ENCODE data around the gene CPLANE2. TPM values are rescaled to one million over a fixed set of nuclear protein-coding genes. Genes with fewer than 3 reads are reported as not detected.

Gene CPLANE2
- total RNA-seq, 3 donors from 2014 or later (not counting 1 experiment from before 2014, with no cell fraction given), result 7.6 to 10.8 (median 8.3) TPM

DNA sequence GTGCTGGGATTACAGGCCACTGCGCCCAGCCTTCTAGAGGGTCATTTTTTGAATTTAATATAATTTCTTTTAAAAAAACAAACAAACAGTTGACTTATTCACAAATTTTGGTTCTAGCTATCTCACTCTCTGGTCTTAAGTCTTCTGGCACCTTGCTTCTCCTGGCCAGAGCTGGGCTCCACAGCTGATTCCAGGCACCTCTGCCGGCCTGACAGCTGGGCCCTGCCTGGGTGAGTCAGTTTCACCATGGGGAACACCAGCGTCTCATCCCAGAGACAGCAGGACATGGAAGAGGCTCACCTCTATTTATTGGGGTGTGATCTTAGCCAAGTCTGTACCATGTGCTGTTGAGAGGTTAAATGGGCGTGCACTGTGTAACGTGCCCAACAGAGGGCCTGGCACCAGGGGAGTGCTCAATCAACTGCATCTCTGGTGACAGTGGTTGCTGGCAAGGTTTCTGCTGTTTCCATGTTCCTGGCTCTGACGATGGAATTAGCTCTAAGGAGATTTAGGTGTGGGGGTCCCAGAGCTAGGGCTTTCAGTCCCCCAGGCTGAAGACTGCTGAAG is 956 bp downstream of the CPLANE2 start:
- TF ChIP-seq CTCF (IDR thresholded peaks at IDR 0.05), result no peak
- H3K27me3 Mint-ChIP-seq (ENCODE audit: low read depth in 2 of 2), result no peaks in the 10 kb centered on the region

GRCh38 chr1:16235347-16235746 is 1.6 kb downstream of the CPLANE2 start:
- Mint-ChIP-seq H3K4me3 (peak overlapping the region; percentile 63), H3K9me3 (no peaks in the 10 kb centered on the region), H3K27ac (peak overlapping the region in 1 of 2 donors; percentile 29), H3K4me1 (peaks cover 15 to 28% of the 10 kb centered on the region in 2 donors), H3K36me3 (no peaks in the 10 kb centered on the region), H3K27me3 (ENCODE audit: low read depth in 2 of 2) (no peaks in the 10 kb centered on the region)
- Histone ChIP-seq H3K4me1 (ENCODE audit: control insufficient read depth, insufficient read depth, low read length) (peaks cover 24% of the 10 kb centered on the region), H3K4me3 (ENCODE audit: low read length) (no peak overlapping the region), H3K27ac (ENCODE audit: low read length) (no peak overlapping the region), H3K36me3 (ENCODE audit: control insufficient read depth, insufficient read depth, low read length) (no peaks in the 10 kb centered on the region), H3K27me3 (ENCODE audit: control insufficient read depth, insufficient read depth, low read length) (no peaks in the 10 kb centered on the region), H3K9me3 (ENCODE audit: control insufficient read depth, insufficient read depth, low read length) (no peaks in the 10 kb centered on the region)
- 100% methylated on average over 2 of the region's 2 CpGs for WGBS (ENCODE audit: insufficient coverage)
- no peak for TF ChIP-seq CTCF (IDR thresholded peaks at IDR 0.05)
- ATAC-seq (no peak), DNase-seq (no peak)
- intact Hi-C loops (cut with micrococcal nuclease), result no loop called here

More for the DNA sequence above, 956 bp downstream of the CPLANE2 start:
- ATAC-seq (peak; percentile 32 to 57 (median 40)), DNase-seq (peak in 1 of 2 donors; percentile 79)
- Histone ChIP-seq H3K27ac (ENCODE audit: low read length) (peak overlapping the region; percentile 92), H3K36me3 (ENCODE audit: control insufficient read depth, insufficient read depth, low read length) (no peaks in the 10 kb centered on the region), H3K9me3 (ENCODE audit: control insufficient read depth, insufficient read depth, low read length) (no peaks in the 10 kb centered on the region), H3K27me3 (ENCODE audit: control insufficient read depth, insufficient read depth, low read length) (no peaks in the 10 kb centered on the region), H3K4me3 (ENCODE audit: low read length) (peak overlapping the region; percentile 97), H3K4me1 (ENCODE audit: control insufficient read depth, insufficient read depth, low read length) (peaks cover 24% of the 10 kb centered on the region)
- Mint-ChIP-seq H3K36me3 (no peaks in the 10 kb centered on the region), H3K9me3 (no peaks in the 10 kb centered on the region), H3K4me1 (peaks cover 15 to 28% of the 10 kb centered on the region in 2 donors), H3K4me3 (peak overlapping the region; percentile 94), H3K27ac (peak overlapping the region; percentile 92 to 94)
- 31% methylated on average over 5 of the region's 6 CpGs for WGBS (ENCODE audit: insufficient coverage)
- intact Hi-C loops (cut with micrococcal nuclease), result loop anchor here (2.0 kb wide), 1 partner anchor 29 kb away; no protein-coding TSS in a partner anchor

DNA sequence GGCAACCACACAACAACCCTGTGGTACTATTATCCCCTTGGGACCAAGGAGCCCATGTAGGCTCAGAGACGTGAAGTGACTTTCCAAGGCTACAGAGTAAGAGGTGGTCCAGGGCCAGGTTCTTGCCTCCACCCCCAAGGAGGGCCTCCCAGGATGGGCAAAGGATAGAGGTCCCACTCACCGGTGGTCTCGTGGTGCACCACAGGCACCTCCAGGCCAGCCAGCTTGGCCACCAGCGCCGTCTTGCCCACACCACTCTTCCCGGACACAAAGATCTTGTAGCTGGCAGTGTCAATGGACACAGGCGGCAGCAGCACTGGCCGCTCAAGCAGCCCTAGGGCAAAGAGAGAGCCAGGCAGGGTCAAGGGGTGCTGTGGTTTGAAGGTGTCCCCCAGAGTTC is 3.6 kb downstream of the CPLANE2 start:
- ATAC-seq, result no peak
- H3K4me3 Mint-ChIP-seq, result no peak overlapping the region
- no peaks in the 10 kb centered on the region for H3K27me3 ChIP-seq (ENCODE audit: control insufficient read depth, insufficient read depth, low read length)
- H3K9me3 ChIP-seq (ENCODE audit: control insufficient read depth, insufficient read depth, low read length), result no peaks in the 10 kb centered on the region
- no peaks in the 10 kb centered on the region for H3K36me3 Mint-ChIP-seq
- H3K4me3 ChIP-seq (ENCODE audit: low read length), result no peak overlapping the region
- no peak for DNase-seq
- H3K9me3 Mint-ChIP-seq, result no peaks in the 10 kb centered on the region
- no peak for TF ChIP-seq CTCF (IDR thresholded peaks at IDR 0.05)
- H3K27ac ChIP-seq (ENCODE audit: low read length), result no peak overlapping the region
- H3K36me3 ChIP-seq (ENCODE audit: control insufficient read depth, insufficient read depth, low read length), result no peaks in the 10 kb centered on the region
- peaks cover 15 to 28% of the 10 kb centered on the region in 2 donors for H3K4me1 Mint-ChIP-seq
- intact Hi-C loops (cut with micrococcal nuclease), result no loop called here
- peaks cover 26% of the 10 kb centered on the region for H3K4me1 ChIP-seq (ENCODE audit: control insufficient read depth, insufficient read depth, low read length)
- H3K27me3 Mint-ChIP-seq (ENCODE audit: low read depth in 2 of 2), result peaks cover 3 to 6% of the 10 kb centered on the region in 2 donors
- no peak overlapping the region for H3K27ac Mint-ChIP-seq
- 94% methylated on average over 8 of the region's 8 CpGs for WGBS (ENCODE audit: insufficient coverage)

GRCh38 chr1:16232316-16232710 is 4.7 kb downstream of the CPLANE2 start:
- H3K9me3 Mint-ChIP-seq, result no peaks in the 10 kb centered on the region
- H3K36me3 Mint-ChIP-seq, result no peaks in the 10 kb centered on the region
- DNase-seq, result no peak
- peaks cover 16 to 32% of the 10 kb centered on the region in 2 donors for H3K4me1 Mint-ChIP-seq
- peaks cover 8% of the 10 kb centered on the region for H3K27me3 ChIP-seq (ENCODE audit: control insufficient read depth, insufficient read depth, low read length)
- H3K27ac Mint-ChIP-seq, result no peak overlapping the region
- 98% methylated on average over 5 of the region's 5 CpGs for WGBS (ENCODE audit: insufficient coverage)
- H3K9me3 ChIP-seq (ENCODE audit: control insufficient read depth, insufficient read depth, low read length), result no peaks in the 10 kb centered on the region
- peaks cover 12 to 14% of the 10 kb centered on the region in 2 donors for H3K27me3 Mint-ChIP-seq (ENCODE audit: low read depth in 2 of 2)
- no peak for ATAC-seq
- no peak overlapping the region for H3K27ac ChIP-seq (ENCODE audit: low read length)
- H3K4me3 Mint-ChIP-seq, result no peak overlapping the region
- H3K4me3 ChIP-seq (ENCODE audit: low read length), result no peak overlapping the region
- intact Hi-C loops (cut with micrococcal nuclease), result no loop called here
- H3K4me1 ChIP-seq (ENCODE audit: control insufficient read depth, insufficient read depth, low read length), result peaks cover 26% of the 10 kb centered on the region
- no peak for TF ChIP-seq CTCF (IDR thresholded peaks at IDR 0.05)
- no peaks in the 10 kb centered on the region for H3K36me3 ChIP-seq (ENCODE audit: control insufficient read depth, insufficient read depth, low read length)
